ENCODE results near the gene ACTC1.

ACTC1 gene

DNA sequence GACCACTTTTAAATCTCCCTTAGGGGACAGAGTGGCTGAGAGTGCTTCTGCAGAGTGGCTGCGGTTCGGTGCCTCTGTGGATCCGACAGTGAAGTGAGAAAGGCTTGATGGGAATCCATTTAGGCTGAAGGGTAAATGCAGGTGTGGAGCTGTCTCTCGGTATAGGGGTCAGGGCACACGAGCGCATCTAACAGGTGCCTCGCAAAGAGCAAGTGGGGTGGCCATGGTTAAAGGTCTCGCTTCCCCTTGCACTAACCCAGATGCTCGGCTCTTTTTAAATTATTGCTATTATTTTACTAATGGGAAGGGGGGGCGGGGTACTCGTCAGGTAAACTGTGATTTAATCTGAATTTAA lies 40.0 kb downstream of the ACTC1 start:
- DNase-seq = no peak

GRCh38 chr15:34754674-34755418 lies 40.5 kb downstream of the ACTC1 start, which contains the start of gene GJD2:
TSS of gene GJD2 (minus strand) at chr15:34754998. CDS start at chr15:34754488, 510 bp downstream.
- DNase-seq = no peak

- no peak for DNase-seq
Measured at GRCh38 chr15:34754171-34754601, 41.2 kb downstream of the ACTC1 start.

- no peak for DNase-seq
Measured at GRCh38 chr15:34753236-34753894, 42.0 kb downstream of the ACTC1 start.

GRCh38 chr15:34749691-34750090 lies 45.7 kb downstream of the ACTC1 start:
- no peak for DNase-seq

Data from CD4-positive, alpha-beta T cell treated with Interferon gamma for 1 hour (primary cell).